Activated CD8-positive, alpha-beta memory T cell treated with anti-CD3 and anti-CD28 coated beads, Interleukin-2, amount 50 U/mL, for 4 hours (primary cell): ENCODE results near the gene SLC25A1.
"Not testable (repeated sequence)": the region's sequence is repeated elsewhere in the genome, so short reads cannot be mapped to it uniquely, and the experiment has no call there.

ENCODE experiments used
- DNase-seq: peaks from one replicate; pipeline ENCODE4 v3.0.0-alpha.2; 2020

The SLC25A1 gene

GRCh38 chr22:19158649-19159048 lies 19.9 kb downstream of the SLC25A1 start:
- DNase-seq, result not testable (repeated sequence)

- DNase-seq, result not testable (repeated sequence)
Measured at GRCh38 chr22:19156109-19156508, 22.4 kb downstream of the SLC25A1 start.

- DNase-seq, result no peak
Measured at GRCh38 chr22:19152942-19153883, 25.3 kb downstream of the SLC25A1 start.

- no peak for DNase-seq
Measured at GRCh38 chr22:19151329-19152191, 27.0 kb downstream of the SLC25A1 start.

- no peak for DNase-seq
Measured at GRCh38 chr22:19150482-19151328, 27.8 kb downstream of the SLC25A1 start.

GRCh38 chr22:19149991-19150390 lies 28.5 kb downstream of the SLC25A1 start, which contains the start of gene GSC2:
Gene GSC2, minus strand, starts transcription at chr22:19150292. Its CDS starts 9 bp downstream, at chr22:19150283.
- DNase-seq, result no peak

- DNase-seq, result no peak
Measured at GRCh38 chr22:19149047-19149883, 29.3 kb downstream of the SLC25A1 start.

- no peak for DNase-seq
Measured at GRCh38 chr22:19148417-19149046, 30.0 kb downstream of the SLC25A1 start.

- DNase-seq, result no peak
Measured at GRCh38 chr22:19147195-19147780, 31.2 kb downstream of the SLC25A1 start.

- DNase-seq, result no peak
Measured at GRCh38 chr22:19146215-19146968, 32.1 kb downstream of the SLC25A1 start.

GRCh38 chr22:19143967-19144400 lies 34.6 kb downstream of the SLC25A1 start:
- DNase-seq, result no peak

GRCh38 chr22:19143212-19143611 lies 35.3 kb downstream of the SLC25A1 start:
- DNase-seq, result no peak

- DNase-seq, result no peak
Measured at GRCh38 chr22:19142394-19142793, 36.1 kb downstream of the SLC25A1 start.

- no peak for DNase-seq
Measured at GRCh38 chr22:19139974-19140373, 38.6 kb downstream of the SLC25A1 start.

GRCh38 chr22:19139001-19139356 lies 39.6 kb downstream of the SLC25A1 start:
- no peak for DNase-seq

GRCh38 chr22:19138217-19139000 lies 40.1 kb downstream of the SLC25A1 start:
- DNase-seq, result no peak

- DNase-seq, result no peak
Measured at GRCh38 chr22:19137384-19138216, 40.9 kb downstream of the SLC25A1 start.

- no peak for DNase-seq
Measured at GRCh38 chr22:19136915-19137314, 41.6 kb downstream of the SLC25A1 start.
